ENCODE measurements around the gene TAS2R46. TPM values are rescaled to one million over a fixed set of nuclear protein-coding genes. Genes with fewer than 3 reads are reported as not detected.

The TAS2R46 gene
- total RNA-seq, 1 donor from 2014 or later = 1.5 TPM

DNA sequence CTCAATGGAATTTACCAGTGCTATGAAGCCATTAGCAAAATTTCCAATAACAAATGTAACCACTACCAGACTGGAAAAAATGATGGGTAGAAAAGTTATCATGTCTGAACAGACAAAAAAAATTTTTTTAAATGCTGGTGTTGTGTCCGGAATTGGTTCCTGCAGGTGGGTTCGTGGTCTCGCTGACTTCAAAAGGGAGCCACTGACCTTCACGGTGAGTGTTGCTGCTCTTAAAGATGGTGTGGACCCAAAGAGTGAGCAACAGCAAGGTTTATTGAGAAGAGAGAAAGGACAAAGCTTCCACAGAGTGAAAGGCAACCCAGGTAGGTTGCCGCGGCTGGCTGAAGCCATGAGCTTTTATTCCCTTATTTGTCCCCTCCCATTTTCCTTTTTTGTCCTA, 30.0 kb upstream of the TAS2R46 start, which contains the start of gene TAS2R43:
Gene TAS2R43 (minus strand): TSS at position 186 of the 400 bp plus-strand sequence. CDS start 84 bp downstream, at position 102.
- Mint-ChIP-seq H3K27ac (ENCODE audit: unreplicated experiment) (no peak within 1 kb of the TSS), H3K9me3 (ENCODE audit: unreplicated experiment) (no peaks in the 10 kb centered on the region), H3K36me3 (ENCODE audit: unreplicated experiment) (no peaks in the 10 kb centered on the region), H3K27me3 (ENCODE audit: unreplicated experiment) (no peaks in the 10 kb centered on the region), H3K4me3 (ENCODE audit: unreplicated experiment) (no peak within 1 kb of the TSS), H3K4me1 (ENCODE audit: unreplicated experiment) (no peaks in the 10 kb centered on the region)
- TF ChIP-seq, protein P1, sequence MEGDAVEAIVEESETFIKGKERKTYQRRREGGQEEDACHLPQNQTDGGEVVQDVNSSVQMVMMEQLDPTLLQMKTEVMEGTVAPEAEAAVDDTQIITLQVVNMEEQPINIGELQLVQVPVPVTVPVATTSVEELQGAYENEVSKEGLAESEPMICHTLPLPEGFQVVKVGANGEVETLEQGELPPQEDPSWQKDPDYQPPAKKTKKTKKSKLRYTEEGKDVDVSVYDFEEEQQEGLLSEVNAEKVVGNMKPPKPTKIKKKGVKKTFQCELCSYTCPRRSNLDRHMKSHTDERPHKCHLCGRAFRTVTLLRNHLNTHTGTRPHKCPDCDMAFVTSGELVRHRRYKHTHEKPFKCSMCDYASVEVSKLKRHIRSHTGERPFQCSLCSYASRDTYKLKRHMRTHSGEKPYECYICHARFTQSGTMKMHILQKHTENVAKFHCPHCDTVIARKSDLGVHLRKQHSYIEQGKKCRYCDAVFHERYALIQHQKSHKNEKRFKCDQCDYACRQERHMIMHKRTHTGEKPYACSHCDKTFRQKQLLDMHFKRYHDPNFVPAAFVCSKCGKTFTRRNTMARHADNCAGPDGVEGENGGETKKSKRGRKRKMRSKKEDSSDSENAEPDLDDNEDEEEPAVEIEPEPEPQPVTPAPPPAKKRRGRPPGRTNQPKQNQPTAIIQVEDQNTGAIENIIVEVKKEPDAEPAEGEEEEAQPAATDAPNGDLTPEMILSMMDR (IDR thresholded peaks at IDR 0.05) = no peak
- DNase-seq (ENCODE audit: extremely low spot score, unreplicated experiment) = no peak

DNA sequence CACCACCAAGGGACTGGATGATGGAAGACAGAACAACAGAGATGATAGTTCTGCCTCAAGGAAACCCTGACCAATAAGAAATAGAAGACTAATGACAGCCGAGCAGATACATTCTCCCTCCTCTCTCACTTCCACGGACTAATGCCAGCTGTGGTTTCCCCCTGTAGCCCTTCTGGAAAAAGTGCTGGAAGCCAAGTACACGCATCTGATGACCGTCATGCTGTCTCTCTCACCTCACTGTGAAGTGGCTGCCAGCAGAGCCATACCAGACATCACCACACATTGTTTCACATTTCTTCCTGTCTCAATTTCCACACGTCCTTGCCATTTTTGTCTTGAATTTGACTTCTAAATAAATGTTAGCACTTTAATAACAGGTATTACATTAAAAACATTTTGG, 27.2 kb upstream of the TAS2R46 start:
- TF ChIP-seq, protein P1 (IDR thresholded peaks at IDR 0.05) = no peak
- H3K4me1 Mint-ChIP-seq (ENCODE audit: unreplicated experiment) = peaks cover 5% of the 10 kb centered on the region
- no peak for DNase-seq (ENCODE audit: extremely low spot score, unreplicated experiment)
- no peaks in the 10 kb centered on the region for H3K27me3 Mint-ChIP-seq (ENCODE audit: unreplicated experiment)
- H3K36me3 Mint-ChIP-seq (ENCODE audit: unreplicated experiment) = no peaks in the 10 kb centered on the region
- H3K9me3 Mint-ChIP-seq (ENCODE audit: unreplicated experiment) = no peaks in the 10 kb centered on the region
- H3K4me3 Mint-ChIP-seq (ENCODE audit: unreplicated experiment) = no peak overlapping the region
- no peak overlapping the region for H3K27ac Mint-ChIP-seq (ENCODE audit: unreplicated experiment)

DNA sequence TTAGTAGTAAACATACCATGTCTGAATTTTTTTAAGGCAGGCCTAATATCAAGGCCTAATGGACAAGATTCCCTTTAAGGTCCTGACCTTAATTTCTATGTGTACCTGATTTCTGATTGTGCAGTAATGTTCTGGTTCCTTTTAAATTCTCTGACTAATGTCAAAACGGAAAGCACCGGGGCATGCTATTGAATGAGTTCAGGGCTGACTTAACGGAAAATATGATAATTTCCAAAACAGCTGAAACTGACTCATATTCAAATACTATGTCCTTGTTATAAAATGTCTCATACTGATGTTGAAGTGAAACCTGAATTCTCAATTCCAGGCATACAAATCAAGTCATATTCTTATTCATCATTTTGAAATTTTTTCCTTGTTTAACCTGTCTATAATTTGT, 23.3 kb upstream of the TAS2R46 start:
- peaks cover 5% of the 10 kb centered on the region for H3K4me1 Mint-ChIP-seq (ENCODE audit: unreplicated experiment)
- H3K36me3 Mint-ChIP-seq (ENCODE audit: unreplicated experiment) = peaks cover 8% of the 10 kb centered on the region
- H3K9me3 Mint-ChIP-seq (ENCODE audit: unreplicated experiment) = peaks cover 7% of the 10 kb centered on the region
- TF ChIP-seq, protein P1 (IDR thresholded peaks at IDR 0.05) = no peak
- peak overlapping the region; percentile 14 for H3K27ac Mint-ChIP-seq (ENCODE audit: unreplicated experiment)
- no peak for DNase-seq (ENCODE audit: extremely low spot score, unreplicated experiment)
- no peak overlapping the region for H3K4me3 Mint-ChIP-seq (ENCODE audit: unreplicated experiment)
- H3K27me3 Mint-ChIP-seq (ENCODE audit: unreplicated experiment) = no peaks in the 10 kb centered on the region

DNA sequence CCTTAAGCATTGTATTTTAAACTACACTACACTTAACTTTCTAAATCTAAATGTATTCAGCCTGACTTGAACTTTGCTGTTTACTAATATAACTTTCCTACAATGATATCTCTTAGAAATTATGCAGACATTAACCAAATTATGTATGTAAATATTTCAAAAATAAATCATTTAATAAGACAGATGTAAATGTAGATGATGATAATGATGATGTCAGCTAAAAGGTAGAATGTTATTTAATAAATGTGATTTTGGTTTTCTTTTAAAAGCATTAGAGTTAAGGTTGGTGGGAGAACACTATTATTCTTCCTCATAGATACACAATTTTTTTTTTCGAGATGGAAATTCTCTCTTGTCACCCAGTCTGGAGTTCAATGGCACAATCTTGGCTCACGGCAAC, 19.9 kb upstream of the TAS2R46 start:
- H3K27ac Mint-ChIP-seq (ENCODE audit: unreplicated experiment) = no peak overlapping the region
- peaks cover 5% of the 10 kb centered on the region for H3K4me1 Mint-ChIP-seq (ENCODE audit: unreplicated experiment)
- no peaks in the 10 kb centered on the region for H3K27me3 Mint-ChIP-seq (ENCODE audit: unreplicated experiment)
- no peak for DNase-seq (ENCODE audit: extremely low spot score, unreplicated experiment)
- H3K9me3 Mint-ChIP-seq (ENCODE audit: unreplicated experiment) = peaks cover 10% of the 10 kb centered on the region
- peaks cover 12% of the 10 kb centered on the region for H3K36me3 Mint-ChIP-seq (ENCODE audit: unreplicated experiment)
- TF ChIP-seq, protein P1 (IDR thresholded peaks at IDR 0.05) = no peak
- no peak overlapping the region for H3K4me3 Mint-ChIP-seq (ENCODE audit: unreplicated experiment)

DNA sequence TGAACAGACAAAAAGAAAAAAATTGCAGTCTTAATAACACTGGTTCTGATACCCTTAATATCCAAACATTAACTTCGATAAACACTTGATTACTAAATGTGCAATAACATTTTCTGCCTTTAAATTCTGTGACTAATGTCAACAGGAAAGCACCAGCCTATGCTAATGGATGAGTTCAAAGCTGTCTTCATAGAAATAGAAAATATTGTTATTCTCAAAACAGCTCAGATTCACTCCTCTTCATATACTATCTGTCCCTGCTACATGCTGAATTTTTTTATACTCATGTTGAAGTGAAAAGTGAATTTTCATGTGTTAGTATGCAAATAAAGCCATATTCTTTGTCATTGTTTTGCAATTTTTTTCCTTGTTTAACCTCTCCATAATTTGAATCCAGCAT, 16.2 kb upstream of the TAS2R46 start:
- H3K4me1 Mint-ChIP-seq (ENCODE audit: unreplicated experiment) = no peaks in the 10 kb centered on the region
- H3K36me3 Mint-ChIP-seq (ENCODE audit: unreplicated experiment) = peaks cover 14% of the 10 kb centered on the region
- TF ChIP-seq, protein P1 (IDR thresholded peaks at IDR 0.05) = no peak
- H3K27me3 Mint-ChIP-seq (ENCODE audit: unreplicated experiment) = no peaks in the 10 kb centered on the region
- H3K4me3 Mint-ChIP-seq (ENCODE audit: unreplicated experiment) = no peak overlapping the region
- H3K27ac Mint-ChIP-seq (ENCODE audit: unreplicated experiment) = no peak overlapping the region
- DNase-seq (ENCODE audit: extremely low spot score, unreplicated experiment) = no peak
- H3K9me3 Mint-ChIP-seq (ENCODE audit: unreplicated experiment) = peaks cover 10% of the 10 kb centered on the region

Data from osteocyte (in vitro differentiated cells).